Posterior cingulate gyrus (tissue), 11 donors: ENCODE data around the gene PTK7.
A peak's percentile ranks its signal among the peaks of the same experiment; 100 is the strongest.
"Not testable (repeated sequence)": the region's sequence is repeated elsewhere in the genome, so short reads cannot be mapped to it uniquely, and the experiment has no call there.

Experiments
- DNase-seq, 10 donors: peaks; one replicate each; pipeline versions ENCODE4 v3.0.0 to v3.0.0-alpha.2; 2020 to 2021; ENCODE audit warnings: mixed read lengths in 3 of 10
- intact Hi-C: fragments of 100-400 bp; cut with DNase I; formaldehyde crosslinking; loops from one replicate; pipeline ENCODE4 v1.15.1; 2023

Gene PTK7

DNA sequence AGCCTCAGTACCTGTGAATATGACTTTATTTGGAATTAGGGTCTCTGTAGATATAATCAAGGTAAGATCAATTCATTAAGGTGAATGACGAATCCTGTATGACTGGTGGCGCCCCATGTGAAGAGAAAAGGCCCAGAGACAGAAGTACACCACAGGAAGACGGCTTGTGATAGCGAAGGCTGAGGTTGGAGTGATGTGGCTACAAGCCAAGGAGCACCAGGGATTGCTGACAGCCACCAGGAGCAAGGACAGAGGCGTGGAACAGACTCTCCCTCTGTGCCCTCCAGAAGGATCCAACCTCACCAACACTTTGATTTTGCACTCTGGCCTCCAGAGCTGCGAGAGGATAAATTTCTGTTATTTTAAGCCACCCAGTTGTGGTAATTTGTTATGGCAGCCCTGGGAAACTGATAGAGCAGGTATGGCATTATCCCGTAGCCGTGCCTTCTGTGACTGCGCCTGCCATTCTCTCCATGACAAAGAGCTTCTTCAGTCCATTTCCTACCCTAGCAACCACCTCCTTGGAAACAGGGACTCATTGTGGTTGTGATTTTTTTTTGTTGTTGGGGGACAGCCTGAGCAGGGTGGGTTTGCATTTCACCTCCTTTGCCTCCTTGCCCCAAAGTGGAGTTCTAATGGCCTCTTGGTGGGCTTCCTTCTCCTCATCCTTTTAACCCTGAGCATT, 29.6 kb downstream of the PTK7 start:
- intact Hi-C loops = no loop called here
- peak in 1 of 10 donors; percentile 17 for DNase-seq

DNA sequence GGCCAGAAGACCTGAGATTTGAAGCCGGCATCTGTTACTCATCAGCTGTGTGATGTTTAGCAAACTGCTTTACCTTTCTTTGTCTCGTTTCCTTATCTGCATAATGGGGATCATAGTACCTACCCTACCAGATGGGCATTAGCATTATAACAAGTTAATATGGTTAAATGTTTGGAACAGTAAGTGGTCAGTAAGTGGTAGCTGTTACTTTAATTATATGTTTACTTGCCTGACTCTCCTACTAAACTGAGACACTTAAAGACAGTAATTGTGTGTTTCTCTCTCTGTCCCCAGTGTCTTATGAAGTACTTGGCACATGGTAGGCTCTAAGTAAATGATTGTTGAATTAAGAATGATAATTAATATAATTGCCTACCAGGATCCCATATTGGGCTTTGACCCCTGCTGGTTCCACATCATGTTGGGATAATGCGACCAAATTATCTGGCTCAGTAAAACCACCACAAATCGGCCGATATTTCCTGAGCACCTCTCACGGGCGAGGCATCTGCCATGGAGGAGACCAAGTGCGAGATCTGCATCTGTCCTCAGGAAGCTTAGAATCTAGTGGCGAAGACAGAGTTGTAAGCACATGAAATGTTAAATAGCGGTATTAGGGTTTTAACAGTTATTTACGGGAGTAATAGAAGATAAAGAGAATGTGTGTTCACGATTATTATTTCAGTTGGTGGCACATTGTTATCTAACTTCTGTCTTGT, 31.4 kb downstream of the PTK7 start:
- peak in 1 of 10 donors; percentile 43 for DNase-seq
- intact Hi-C loops = no loop called here

DNA sequence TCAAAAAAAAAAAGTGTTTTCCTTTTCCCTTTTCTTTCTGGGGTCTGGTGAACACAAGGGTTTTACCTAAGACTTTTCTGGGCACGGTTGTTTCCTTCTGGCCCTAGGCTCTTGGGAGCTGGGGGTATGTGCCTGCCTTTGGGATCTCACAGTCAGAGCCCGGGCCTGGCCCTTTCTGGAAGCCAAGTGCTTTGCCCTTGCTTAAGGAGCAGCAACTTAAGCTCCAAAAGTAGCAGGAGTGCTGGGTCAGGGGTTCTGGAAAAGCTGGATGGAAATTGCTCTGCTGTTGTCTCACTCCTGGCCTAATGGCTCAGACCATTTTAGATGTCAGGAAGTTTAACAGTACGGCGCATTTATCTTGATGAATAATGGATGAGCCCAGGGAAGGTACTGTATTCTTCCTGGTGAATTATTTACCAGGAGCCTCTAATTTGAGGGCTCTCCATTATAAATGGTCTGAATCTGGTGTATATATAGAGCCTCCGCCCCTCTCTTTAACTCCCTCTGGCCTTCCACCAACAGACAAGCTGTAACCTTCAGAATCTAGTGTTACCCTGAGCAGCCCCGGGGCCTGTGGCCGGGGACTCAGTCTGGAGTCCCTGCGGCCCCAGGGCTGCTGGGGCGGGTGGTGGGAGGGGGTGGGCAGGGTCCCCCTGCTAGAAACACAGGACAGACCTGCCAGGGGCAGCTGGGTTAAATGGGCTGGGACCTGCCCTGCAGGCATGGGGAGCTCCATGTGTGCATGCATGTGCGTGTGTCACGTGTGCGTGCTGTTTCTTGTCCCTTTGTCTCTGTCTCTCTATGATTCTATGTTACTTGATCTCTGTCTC, 37.5 kb downstream of the PTK7 start:
- intact Hi-C loops = no loop called here
- DNase-seq = peak in 1 of 10 donors; percentile 32

DNA sequence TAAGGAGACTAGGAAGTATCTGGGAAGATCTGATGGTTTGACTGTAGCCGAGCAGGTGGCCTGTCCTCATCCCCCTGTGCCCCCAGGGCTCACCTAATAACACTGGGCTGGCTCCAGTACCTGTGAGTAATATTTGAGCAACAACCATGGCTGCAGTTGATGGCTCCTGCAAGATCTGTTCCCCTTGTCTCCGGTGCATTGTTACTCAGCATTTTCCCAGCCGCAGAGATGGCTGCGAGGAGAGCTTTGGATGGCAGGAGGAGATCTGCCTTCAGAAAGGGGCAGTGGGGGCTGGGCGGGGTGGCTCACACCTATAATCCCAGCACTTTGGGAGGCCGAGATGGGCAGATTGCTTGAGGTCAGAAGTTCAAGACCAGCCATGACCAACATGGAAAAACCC, 39.3 kb downstream of the PTK7 start:
- DNase-seq = peak in 1 of 10 donors; percentile 4
- intact Hi-C loops = no loop called here

DNA sequence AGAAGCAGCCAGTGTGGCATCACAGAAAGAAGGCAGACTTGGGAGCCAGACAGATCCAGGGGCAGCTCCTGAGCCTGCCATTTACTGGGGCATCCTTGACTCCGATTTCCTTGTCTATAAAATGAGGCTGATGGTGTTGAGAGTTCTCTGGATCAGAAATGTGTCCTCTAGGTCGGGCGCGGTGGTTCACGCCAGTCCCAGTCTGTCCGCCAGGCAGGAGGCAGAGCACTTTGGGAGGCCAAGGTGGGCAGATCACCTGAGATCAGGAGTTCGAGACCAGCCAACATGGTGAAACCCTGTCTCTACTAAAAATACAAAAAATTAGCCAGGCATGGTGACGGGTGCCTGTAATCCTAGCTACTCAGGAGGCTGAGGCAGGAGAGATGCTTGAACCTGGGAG, 41.4 kb downstream of the PTK7 start:
- intact Hi-C loops = not testable (repeated sequence)
- DNase-seq = peak in 3 of 10 donors; percentile 17 to 51 (median 46)

DNA sequence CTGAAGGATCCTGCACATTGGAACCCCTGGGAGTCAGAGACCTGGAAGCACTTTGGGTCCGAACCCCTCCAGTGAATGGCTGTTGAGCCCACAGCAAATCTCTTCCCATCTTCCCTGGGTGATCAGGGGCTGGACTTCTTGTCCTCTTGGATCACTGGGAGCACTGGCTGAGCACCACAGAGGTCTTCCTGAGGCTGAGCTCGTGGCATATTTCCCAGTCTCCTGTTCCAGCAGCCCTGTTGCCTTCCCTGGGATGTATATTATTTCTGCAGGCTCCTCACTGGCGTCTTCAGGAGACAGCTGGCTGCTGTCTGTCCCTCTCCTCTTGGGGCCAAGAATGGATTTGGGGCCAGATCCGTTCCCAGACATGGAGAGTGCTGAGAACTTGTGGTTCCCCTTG, 43.4 kb downstream of the PTK7 start:
- intact Hi-C loops = no loop called here
- DNase-seq = peak in 2 of 10 donors; percentile 30 to 34

DNA sequence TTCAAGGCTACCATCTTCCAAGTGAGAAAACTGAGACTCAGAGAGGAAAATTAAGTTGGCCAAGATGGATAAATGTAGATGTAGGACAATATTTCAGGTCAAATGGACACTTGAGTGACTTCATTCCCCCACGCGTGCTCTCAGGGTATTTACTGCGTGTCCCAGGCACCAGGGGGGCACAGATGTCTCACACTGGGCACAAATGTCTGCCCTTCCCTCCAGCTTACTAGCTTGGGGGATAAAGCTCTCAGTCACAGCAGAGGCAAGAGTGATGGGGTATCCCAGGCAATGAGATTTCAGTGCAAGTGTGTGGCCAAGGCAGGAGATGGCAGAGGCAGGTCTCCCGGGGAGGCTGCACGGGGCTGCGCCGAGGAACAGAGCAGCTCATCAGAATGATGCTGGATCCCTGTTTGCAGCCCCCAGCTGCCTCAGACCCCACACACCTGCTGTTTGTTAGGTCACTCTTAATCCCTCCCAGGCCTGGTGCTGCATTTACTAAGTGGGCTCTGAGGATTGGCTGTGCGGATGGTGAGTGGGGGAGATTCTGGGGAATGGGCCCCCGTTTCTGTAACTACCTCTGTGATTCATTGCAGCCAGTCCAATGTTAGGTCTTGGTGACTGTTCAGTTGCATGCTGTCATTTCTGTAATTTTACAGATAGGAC, 44.1 kb downstream of the PTK7 start:
- intact Hi-C loops = no loop called here
- DNase-seq = peak in 2 of 10 donors; percentile 14 to 19

DNA sequence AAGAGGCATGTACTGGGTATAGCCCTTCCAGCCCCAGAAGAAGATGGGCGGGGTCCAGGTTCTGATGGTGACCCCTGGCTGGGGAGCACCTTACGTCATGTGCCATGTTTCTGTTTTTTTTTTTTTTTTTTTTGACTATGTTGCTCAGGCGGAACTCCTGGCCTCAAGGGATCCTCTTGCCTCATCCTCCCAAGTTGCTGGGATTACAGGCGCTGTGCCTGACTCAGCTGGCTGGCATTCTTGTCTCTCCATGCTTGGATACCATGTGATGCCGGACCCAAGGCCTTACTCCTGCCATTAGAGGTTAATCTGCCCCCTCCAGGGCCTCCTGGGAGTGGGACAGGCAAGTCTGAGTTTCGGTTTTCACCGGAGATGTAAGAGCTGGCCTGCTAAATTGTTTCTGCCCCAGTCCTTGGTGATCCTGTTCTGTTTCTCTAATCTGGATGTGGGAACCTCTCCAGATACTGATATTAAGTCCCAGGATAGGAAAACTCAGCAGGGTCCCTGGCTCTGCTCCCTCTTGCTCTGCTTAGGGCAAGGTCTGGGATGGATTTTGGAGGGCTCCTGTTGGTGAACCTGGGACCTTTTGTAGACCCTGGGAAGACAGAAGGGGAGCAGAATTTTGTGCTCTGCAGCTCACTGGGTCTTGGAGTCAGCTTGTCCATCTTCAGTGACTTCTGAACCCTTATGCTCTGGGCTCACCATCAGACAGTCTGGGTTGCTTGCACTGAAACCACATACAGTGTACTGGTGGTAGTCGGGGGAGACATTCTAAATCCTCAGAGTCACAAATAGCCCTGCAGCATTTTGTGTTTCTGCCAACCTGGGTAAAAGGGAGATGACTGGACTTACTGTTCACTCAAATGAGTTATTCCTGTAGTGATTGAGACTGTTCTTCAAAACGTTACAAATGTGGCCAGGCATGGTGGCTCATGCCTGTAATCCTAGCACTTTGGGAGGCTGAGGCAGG, 45.1 kb downstream of the PTK7 start:
- peak in 2 of 10 donors; percentile 15 to 40 for DNase-seq
- intact Hi-C loops = no loop called here

DNA sequence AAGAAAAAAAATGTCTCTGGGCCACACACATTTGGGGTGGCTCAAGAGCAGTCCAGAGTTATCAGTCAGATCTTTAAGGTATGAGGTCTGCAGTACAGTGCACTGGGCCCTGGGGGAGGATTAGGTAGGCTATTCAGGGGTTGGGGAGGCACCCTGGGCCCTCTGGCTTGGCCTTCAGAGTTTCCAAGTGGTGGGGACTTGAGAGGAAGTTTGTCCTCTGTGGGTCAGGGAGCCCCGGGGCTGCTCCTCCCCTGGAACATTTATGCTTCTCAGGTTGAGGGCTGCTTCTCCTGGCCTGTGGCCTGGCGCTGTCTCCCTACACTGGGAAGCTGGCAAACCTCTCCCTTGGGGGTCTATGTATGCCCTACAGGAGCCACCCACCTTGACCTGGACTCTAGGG, 46.0 kb downstream of the PTK7 start:
- DNase-seq = peak in 3 of 10 donors; percentile 26 to 67 (median 27)
- intact Hi-C loops = no loop called here

DNA sequence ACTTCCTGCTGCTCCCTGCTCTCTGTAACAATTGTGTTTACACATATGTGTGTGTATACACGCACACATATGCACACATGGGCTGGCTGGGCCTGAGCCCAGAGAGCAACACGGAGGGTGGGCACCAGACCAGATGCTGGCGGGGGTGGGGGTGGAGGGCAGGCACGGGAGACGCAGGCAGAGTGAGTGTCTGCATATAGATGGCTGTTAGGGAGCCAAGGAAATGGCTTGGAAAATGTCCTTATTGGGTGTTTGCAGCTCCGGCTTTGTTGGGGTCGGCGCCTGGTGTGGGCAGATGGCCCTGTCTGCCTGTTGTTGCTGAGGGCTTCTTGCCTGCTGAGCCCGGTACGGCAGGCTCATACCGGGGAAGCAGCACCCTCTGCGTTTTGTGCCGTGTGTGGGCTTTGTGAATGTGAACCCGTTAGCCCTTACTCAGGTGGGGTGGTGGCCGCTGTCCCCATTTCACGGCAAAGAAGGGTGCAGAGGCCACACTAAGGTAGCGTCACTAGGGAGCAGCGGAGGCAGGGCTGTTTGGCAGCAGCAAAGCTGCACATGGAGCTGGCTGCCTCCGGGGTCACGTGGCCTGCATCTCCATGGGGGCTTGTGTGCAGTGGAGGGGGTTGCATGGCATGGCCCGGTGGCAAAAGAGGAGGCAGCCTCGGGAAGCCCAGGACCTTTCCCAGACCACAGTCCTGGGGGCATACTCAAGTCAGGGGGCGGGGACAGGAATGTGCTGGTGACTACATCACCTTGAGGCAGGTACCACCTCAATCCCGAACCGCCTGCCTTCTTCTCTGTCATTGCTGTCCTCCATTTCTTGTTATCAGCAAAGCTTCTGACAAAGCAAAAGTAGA, 47.6 kb downstream of the PTK7 start:
- DNase-seq = peak in 4 of 10 donors; percentile 19 to 89 (median 78)
- intact Hi-C loops = no loop called here

DNA sequence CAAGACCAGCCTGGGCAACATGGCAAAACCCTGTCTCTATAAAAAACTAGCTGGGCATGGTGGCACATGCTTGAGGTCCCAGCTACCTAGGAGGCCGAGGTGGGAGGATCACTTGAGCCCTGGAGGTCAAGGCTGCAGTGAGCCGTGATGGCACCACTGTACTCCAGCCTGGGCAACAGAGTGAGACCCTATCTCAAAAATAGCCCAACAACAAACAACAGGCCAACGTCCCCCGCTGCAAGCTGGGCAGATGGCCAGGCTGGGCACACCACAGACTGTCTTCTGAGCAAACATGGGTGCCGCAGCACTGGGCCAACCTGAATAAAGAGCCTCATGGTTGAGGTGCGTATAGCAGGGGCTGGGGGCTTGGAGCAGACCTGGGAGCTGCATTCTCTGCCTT, 48.4 kb downstream of the PTK7 start:
- intact Hi-C loops = no loop called here
- DNase-seq = peak in 2 of 10 donors; percentile 37 to 41

DNA sequence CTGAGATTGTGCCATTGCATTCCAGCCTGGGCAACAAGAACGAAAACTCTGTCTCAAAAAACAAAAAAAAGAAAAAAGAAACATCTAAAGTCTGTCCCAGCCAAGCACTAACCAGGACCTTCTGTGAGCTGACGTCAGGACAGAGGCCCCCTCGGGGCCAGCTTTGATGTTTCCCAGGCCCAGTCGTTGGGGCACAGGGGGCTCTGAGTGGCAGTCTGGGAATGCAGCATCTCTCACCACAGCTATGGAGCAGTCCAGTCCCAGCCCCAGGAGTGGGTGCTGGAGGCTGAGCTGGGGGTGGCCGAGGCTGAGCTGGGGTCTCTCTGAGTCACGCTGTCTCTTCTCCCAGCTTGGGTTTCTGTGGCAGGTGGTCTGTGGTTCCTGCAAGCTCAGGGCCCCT, 49.0 kb downstream of the PTK7 start:
- DNase-seq = peak in 2 of 10 donors; percentile 19 to 45
- intact Hi-C loops = no loop called here

DNA sequence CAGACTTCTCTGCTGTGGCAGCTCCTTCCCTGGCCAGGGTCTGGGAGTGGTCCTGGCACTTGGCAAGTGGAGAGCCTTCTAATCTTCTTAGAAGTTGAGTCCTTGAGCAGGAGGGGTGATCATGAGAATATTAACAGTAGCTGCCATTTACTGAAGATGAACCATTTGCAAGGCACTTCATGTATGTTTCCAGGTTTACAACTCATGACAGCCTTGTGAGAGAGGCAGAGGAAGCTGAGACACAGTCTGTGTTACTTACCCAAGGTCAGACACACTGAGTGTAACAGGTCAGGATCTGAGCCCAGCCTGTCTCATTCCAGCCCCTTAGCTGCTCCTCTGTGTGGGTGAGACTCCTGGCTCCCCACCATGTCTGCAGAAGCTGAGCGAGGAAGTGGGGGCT, 49.4 kb downstream of the PTK7 start:
- intact Hi-C loops = no loop called here
- no peak for DNase-seq

DNA sequence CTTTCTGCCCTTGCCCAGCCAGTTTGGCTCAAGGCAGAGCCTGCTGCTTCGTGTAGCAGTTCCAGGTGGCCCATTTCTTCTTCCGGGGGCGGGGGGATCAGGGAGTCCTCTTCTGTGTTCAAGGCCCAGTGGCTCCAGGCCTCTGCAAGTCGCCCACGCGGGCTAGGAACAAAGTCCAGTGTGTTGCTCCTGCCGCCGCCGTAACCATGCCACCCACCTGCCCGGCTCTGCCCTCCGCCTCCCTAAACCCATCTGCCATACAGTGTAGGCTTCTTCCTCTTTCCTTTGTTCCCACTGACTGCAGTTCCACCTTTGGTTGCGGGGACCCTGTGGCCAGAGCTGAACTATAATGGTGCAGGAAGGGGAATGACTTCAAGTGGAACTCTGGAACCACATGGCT, 51.1 kb downstream of the PTK7 start:
- peak in 2 of 10 donors; percentile 62 to 66 for DNase-seq
- intact Hi-C loops = no loop called here

DNA sequence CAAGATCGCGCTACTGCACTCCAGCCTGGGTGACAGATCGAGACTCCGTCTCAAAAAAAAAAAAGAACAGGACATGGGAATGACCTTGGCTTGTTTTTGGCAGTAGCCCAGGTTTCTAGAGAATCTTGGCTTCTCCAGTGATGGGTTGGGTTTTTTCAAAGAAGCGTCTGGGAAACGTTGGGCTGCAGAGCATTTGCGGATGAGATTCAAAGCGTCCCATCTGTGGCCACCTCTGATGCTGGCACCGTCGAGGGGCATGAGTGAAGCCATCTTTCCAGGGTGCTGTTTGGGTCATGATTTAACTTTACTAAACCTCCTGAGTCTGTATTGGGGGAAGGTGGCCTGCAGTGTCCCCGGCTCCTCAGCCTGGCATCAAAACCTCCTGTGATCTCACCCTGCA, 51.8 kb downstream of the PTK7 start:
- DNase-seq = peak in 2 of 10 donors; percentile 9 to 26
- intact Hi-C loops = no loop called here

DNA sequence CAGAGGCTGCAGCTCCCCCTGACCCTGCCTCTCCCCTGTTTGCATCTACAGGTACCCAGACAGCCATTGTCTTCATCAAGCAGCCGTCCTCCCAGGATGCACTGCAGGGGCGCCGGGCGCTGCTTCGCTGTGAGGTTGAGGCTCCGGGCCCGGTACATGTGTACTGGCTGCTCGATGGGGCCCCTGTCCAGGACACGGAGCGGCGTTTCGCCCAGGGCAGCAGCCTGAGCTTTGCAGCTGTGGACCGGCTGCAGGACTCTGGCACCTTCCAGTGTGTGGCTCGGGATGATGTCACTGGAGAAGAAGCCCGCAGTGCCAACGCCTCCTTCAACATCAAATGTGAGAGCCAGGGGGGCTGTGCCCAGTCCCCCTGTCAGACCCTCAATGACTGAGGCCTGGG, 52.8 kb downstream of the PTK7 start:
- peak in 1 of 10 donors; percentile 82 for DNase-seq
- intact Hi-C loops = no loop called here

DNA sequence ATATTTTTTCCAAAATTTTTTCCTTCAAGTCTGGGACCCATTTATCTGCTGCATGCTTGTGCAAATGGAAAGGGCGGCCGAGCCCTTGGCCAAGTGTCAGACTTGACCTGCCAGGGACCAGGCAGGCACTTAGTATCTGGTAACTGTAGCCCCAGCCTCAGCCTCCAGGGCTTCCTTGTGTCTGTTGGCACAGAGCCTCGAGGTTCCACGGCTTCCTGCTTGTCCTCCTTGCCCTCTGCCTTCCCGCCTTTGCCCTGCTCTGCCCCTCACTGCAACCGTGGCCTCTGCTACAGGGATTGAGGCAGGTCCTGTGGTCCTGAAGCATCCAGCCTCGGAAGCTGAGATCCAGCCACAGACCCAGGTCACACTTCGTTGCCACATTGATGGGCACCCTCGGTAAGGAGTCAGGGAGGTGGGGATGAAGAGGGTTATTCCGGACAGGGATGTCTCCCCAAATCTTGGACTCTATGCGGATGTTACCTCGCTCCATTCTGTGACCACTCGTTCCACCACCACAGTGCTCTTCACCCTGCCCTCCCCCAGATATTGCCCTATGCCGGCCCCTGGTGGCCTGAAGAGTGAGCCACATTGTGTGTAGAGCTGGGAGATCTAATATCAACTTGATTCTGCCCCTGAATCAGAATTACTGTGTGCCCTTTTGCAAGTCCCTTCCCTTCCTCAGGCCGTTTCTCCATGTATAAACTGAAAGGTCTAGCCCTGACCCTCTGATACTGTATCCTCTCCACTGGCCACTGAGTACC, 53.5 kb downstream of the PTK7 start:
- DNase-seq = no peak
- intact Hi-C loops = no loop called here

DNA sequence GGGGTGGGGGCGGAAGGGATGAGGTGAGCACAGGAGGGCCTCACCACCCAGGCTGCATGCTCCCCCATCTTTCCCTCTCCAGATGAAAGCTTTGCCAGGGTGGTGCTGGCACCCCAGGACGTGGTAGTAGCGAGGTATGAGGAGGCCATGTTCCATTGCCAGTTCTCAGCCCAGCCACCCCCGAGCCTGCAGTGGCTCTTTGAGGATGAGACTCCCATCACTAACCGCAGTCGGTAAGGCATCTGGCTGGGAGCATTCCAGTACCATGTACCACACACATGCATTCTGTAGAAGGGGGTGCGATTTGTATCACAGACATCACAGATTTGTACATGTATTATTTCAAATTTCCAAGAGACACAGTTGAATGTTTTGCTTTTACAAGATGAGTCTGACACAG, 54.3 kb downstream of the PTK7 start:
- intact Hi-C loops = no loop called here
- DNase-seq = no peak
